GM12878 (cell line): ENCODE measurements around the gene COPS6. TPM values are rescaled to one million over a fixed set of nuclear protein-coding genes. Genes with fewer than 3 reads are reported as not detected.

Source experiments
- ATAC-seq: fragments of 200-7000 bp; cut with Tn5 transposase; 3 replicates; pipeline ENCODE4 v1.9.1; 2020; ENCODE audit warnings: mild to moderate bottlenecking, moderate library complexity
- BruUV-seq: library from RNA; stranded (reverse); fragments of 400-500 nt; replicated peaks from 2 replicates; lab custom pipeline; 2021; lab: Mats Ljungman, UMichigan
- CTCF ChIA-PET: fragments of 300-600 bp; sonication (Branson Sonifier 250); formaldehyde crosslinking; extraction: SDS; loops from one replicate; lab custom pipeline; 2021; ENCODE audit warnings: inconsistent platforms; lab: Yijun Ruan, JAX
- POLR2A ChIA-PET: fragments of 350-600 bp; formaldehyde crosslinking; extraction: SDS; loops from one replicate; lab custom pipeline; 2021; ENCODE audit warnings: inconsistent platforms; lab: Charles Lee
- RAD21 ChIA-PET: fragments of 300-600 bp; sonication (Branson Sonifier 250); formaldehyde crosslinking; loops from one replicate; lab custom pipeline; 2023; ENCODE audit warnings: antibody characterized with exemption; ENCODE audit not compliant: unreplicated experiment; lab: Charles Lee
- SMC1A ChIA-PET: fragments of 300-600 bp; sonication (Branson Sonifier 250); formaldehyde crosslinking; loops from one replicate; lab custom pipeline; 2023; ENCODE audit not compliant: unreplicated experiment, uncharacterized antibody; lab: Charles Lee
- DNase-seq: peaks from one replicate; pipeline ENCODE4 v3.0.0-alpha.2; 2011; ENCODE audit warnings: low read depth, low spot score
- FAIRE-seq: peaks from 3 replicates; lab custom pipeline; 2011; peaks lifted over from hg19 to GRCh38; lab: Jason Lieb, UNC
- H2AFZ ChIP-seq: 2 replicates; pipeline ENCODE4 v1.6.0; 2011; ENCODE audit warnings: low read depth, low read length, control low read depth; ENCODE audit not compliant: control insufficient read depth
- H3K27ac ChIP-seq: 2 replicates; pipeline ENCODE4 v1.5.1; 2011; ENCODE audit warnings: control low read depth; ENCODE audit not compliant: control insufficient read depth, insufficient read depth
- H3K27me3 ChIP-seq, 2 experiments: replicated peaks in 1 of 2; 2 replicates each; pipeline versions ENCODE4 v1.6.0 to v1.6.1; 2011; ENCODE audit warnings: low read length in 1 of 2; ENCODE audit not compliant: control insufficient read depth in 2 of 2, insufficient read depth in 2 of 2
- H3K36me3 ChIP-seq, 2 experiments: 2 replicates each; pipeline ENCODE4 v1.5.1; 2011; ENCODE audit warnings: low read length in 1 of 2; ENCODE audit not compliant: control insufficient read depth in 2 of 2, insufficient read depth in 2 of 2
- H3K4me1 ChIP-seq: 2 replicates; pipeline ENCODE4 v1.6.1; 2011; ENCODE audit warnings: mild to moderate bottlenecking, low read length, moderate library complexity, mixed read lengths; ENCODE audit not compliant: control insufficient read depth, insufficient read depth
- H3K4me2 ChIP-seq: 2 replicates; pipeline ENCODE4 v1.6.0; 2011; ENCODE audit warnings: control low read depth; ENCODE audit not compliant: control insufficient read depth, insufficient read depth
- H3K4me3 ChIP-seq: fragments of 200-600 bp; sonication (generic); 2 replicates; pipeline ENCODE4 v1.5.1; 2016
- H3K79me2 ChIP-seq: 2 replicates; pipeline ENCODE4 v1.6.0; 2011; ENCODE audit warnings: low read length; ENCODE audit not compliant: control insufficient read depth, insufficient read depth
- H3K9ac ChIP-seq: 2 replicates; pipeline ENCODE4 v1.8.0; 2011; ENCODE audit warnings: low read length, control low read depth, mixed read lengths; ENCODE audit not compliant: control insufficient read depth, insufficient read depth
- H3K9me3 ChIP-seq: replicated peaks from 3 replicates; pipeline ENCODE4 v1.5.1; 2011; ENCODE audit warnings: mild to moderate bottlenecking, low read length; ENCODE audit not compliant: control insufficient read depth, insufficient read depth
- H4K20me1 ChIP-seq: 2 replicates; pipeline ENCODE4 v1.6.0; 2011; ENCODE audit not compliant: control insufficient read depth, insufficient read depth
- JUND ChIP-seq: IDR thresholded peaks from 2 replicates; pipeline ENCODE4 v1.6.1; 2012; ENCODE audit warnings: low read depth, mild to moderate bottlenecking, low read length, improper control_type of control experiment, moderate library complexity
- SREBF2 ChIP-seq: IDR thresholded peaks from 2 replicates; pipeline ENCODE4 v1.6.1; 2012; ENCODE audit warnings: mild to moderate bottlenecking, low read length
- TARDBP ChIP-seq: IDR thresholded peaks from 2 replicates; pipeline ENCODE4 v1.6.1; 2016; ENCODE audit warnings: borderline replicate concordance
- WGBS: methylation state at CpG from one replicate; pipeline ENCODE4 v1.1.6; 2016; ENCODE audit warnings: low lambda C conversion rate; ENCODE audit not compliant: insufficient replicate concordance, insufficient coverage; ENCODE audit errors: missing lambda C conversion rate; 5-methylcytosine and 5-hydroxymethylcytosine counted together
- in situ Hi-C: fragments of 300-500 bp; cut with MboI; formaldehyde crosslinking; loops from 9 replicates; pipeline ENCODE4 v1.14.3; 2018; ENCODE audit warnings: mixed read lengths
- intact Hi-C: fragments of 100-400 bp; cut with micrococcal nuclease; formaldehyde crosslinking; loops from one replicate; pipeline ENCODE4 v1.14.2; 2022; ENCODE audit not compliant: unreplicated experiment
- polyA plus RNA-seq, 11 experiments: library from polyadenylated mRNA; depleted of rRNA in 4 of 11; unstranded in 6 of 11; stranded (reverse) in 5 of 11; fragments of >200 nt; fragmentation: Nextera tagmentation in 4 of 11; fragmentation: Illumina TruSeq in 1 of 11; extraction: Ambion mirVana in 4 of 11; extraction: Trizol in 1 of 11; gene quantifications; 1 replicate in 1 of 11; 2 replicates in 10 of 11; pipeline versions ENCODE4 v1.2.1 to v1.2.3, GENCODE V29; 2011 to 2016; ENCODE audit warnings: inconsistent platforms in 2 of 11, missing spikeins in 2 of 11, low read depth in 1 of 11
- total RNA-seq, 4 experiments: library from RNA; depleted of rRNA in 3 of 4; stranded (reverse); fragments of >200 nt in 3 of 4; fragmentation: Illumina TruSeq in 1 of 4; extraction: Trizol in 1 of 4; gene quantifications; 2 replicates each; pipeline versions ENCODE4 v1.2.1 to v1.2.3, GENCODE V29; 2013 to 2021
- TF ChIP-seq, protein P1 (sequence below): IDR thresholded peaks from 2 replicates; pipeline ENCODE4 v1.6.1; 2012; ENCODE audit warnings: low read depth, low read length, improper control_type of control experiment

The COPS6 gene
- total and polyA plus RNA-seq, 10 of the 15 experiments (the other 5 are each of a cell fraction or from before 2014, with no cell fraction given): 28.5 to 182 (median 81.5) TPM

- H3K27me3 ChIP-seq: no peaks in the 10 kb centered on the region
Measured at GRCh38 chr7:100124301-100125230, 35.8 kb downstream of the COPS6 start.

More at GRCh38 chr7:100124301-100125230, 35.8 kb downstream of the COPS6 start:
- SMC1A ChIA-PET: interaction anchor here (1.1 to 2.2 kb wide), 4 partner anchors 23 to 133 kb away, joined by 3 to 9 read pairs (median 4); partner anchors contain the start of genes AP4M1 and MCM7
- Histone ChIP-seq H3K27ac (no peak overlapping the region), H3K36me3 (no peaks in the 10 kb centered on the region; a peak in 1 of 4 replicates), H2AFZ (no peak overlapping the region), H4K20me1 (no peaks in the 10 kb centered on the region), H3K79me2 (peaks cover 14% of the 10 kb centered on the region), H3K9ac (no peak overlapping the region), H3K4me1 (peaks cover 21% of the 10 kb centered on the region), H3K9me3 (no peaks in the 10 kb centered on the region), H3K4me3 (no peak overlapping the region), H3K4me2 (peak overlapping the region; percentile 81; the same call in 1 of the 2 replicates)
- POLR2A ChIA-PET: interaction anchor here (0.5 to 2.3 kb wide), 10 partner anchors 13 to 765 kb away, joined by 3 to 18 read pairs (median 3); partner anchors contain the start of genes AP4M1, COPS6 and MCM7
- FAIRE-seq (no peak), ATAC-seq (no peak), DNase-seq (no peak)
- CTCF ChIA-PET: interaction anchor here (0.7 to 1.1 kb wide), 5 partner anchors 8 to 127 kb away, joined by 3 to 5 read pairs (median 3); partner anchors contain the start of genes AP4M1 and MCM7
- TF ChIP-seq SREBF2 (no peak), JUND (no peak), TARDBP (no peak)
- TF ChIP-seq, protein P1, sequence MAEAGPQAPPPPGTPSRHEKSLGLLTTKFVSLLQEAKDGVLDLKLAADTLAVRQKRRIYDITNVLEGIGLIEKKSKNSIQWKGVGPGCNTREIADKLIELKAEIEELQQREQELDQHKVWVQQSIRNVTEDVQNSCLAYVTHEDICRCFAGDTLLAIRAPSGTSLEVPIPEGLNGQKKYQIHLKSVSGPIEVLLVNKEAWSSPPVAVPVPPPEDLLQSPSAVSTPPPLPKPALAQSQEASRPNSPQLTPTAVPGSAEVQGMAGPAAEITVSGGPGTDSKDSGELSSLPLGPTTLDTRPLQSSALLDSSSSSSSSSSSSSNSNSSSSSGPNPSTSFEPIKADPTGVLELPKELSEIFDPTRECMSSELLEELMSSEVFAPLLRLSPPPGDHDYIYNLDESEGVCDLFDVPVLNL: no peak
- 74% methylated on average over 4 of the region's 4 CpGs for WGBS
- BruUV-seq: no TSS peak
- in situ Hi-C loops: no loop called here
- intact Hi-C loops: loop anchor here (5.0 kb wide), 2 partner anchors 132 to 147 kb away; partner anchors contain the start of gene AZGP1
- RAD21 ChIA-PET: interaction anchor here (1.5 kb wide), 1 partner anchor 23 kb away, joined by 5 read pairs; the partner anchor contains the start of genes AP4M1 and MCM7
